ENCODE data around the gene PCNT.

PCNT gene

DNA sequence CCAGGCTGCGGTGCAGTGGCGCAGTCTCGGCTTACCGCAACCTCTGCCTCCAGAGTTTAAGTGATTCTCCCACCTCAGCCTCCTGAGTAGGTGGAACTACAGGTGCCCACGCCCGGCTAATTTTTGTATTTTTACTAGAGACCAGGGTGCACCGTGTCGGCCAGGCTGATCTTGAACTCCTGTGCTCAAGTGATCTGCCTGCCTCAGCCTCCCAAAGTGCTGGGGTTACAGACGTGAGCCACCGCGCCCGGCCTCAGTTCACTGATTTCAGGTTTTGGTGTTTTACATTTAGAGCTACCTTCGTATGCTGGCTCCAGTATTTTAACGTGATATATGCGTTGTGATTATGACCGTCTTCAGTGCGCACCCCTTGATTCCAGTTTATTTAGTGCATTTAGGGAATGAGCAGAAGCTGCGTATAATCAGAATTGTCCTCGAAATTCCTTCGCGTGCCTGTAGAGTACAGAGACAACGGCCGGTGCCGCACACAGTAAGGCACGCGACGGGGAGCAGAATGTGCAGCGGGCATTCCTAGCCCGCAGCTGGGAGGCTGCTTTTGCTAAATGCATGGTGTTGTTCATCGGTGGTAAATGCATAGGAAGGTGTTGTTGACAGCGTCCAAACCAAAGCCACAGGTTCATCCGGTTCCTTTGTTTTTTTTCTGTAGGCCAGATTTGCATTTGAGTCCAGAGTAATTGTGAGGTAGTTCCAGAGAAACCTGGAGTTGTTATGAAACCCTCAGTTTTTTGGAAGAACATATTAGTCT is 85.9 kb downstream of the PCNT start:
- DNase-seq: no peak

DNA sequence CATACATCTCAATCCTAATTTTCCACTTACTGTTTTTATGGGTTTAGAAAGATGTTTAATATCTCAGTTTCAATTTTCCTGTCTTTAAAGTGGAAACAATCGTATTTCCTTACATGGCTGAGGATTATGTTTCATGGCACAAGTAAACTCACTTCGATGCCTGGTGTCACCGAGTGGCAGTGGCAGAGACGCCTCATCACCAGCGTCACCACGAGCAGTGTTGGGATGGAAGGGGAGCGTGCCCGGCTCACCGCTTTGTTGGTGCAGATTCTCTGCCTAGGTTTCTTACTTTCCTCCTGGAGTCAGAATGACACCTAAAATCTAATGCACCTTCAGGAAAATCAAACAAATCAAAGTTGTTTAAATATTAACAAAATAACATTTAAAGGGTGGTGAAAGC is 86.6 kb downstream of the PCNT start:
- DNase-seq: no peak

DNA sequence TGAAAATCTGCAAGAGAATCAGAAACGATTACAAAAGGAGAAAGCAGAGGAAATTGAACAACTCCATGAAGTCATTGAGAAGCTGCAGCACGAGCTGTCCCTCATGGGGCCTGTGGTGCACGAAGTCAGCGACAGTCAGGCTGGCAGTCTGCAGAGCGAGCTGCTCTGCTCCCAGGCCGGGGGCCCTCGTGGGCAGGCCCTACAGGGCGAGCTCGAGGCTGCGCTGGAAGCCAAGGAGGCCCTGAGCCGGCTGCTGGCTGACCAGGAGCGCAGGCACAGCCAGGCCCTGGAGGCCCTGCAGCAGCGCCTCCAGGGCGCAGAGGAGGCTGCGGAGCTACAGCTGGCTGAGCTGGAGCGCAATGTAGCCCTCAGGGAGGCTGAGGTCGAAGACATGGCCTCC is 87.3 kb downstream of the PCNT start:
- DNase-seq: no peak

DNA sequence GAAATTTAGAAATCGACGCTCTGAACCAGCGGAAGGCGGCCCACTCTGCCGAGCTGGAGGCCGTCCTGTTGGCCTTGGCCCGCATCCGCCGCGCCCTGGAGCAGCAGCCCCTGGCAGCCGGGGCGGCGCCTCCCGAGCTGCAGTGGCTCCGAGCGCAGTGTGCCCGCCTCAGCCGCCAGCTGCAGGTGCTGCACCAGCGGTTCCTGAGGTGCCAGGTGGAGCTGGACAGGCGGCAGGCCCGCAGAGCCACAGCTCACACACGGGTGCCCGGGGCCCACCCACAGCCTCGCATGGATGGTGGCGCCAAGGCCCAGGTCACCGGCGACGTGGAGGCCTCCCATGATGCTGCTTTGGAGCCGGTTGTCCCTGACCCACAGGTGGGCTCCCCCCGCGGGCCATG is 87.7 kb downstream of the PCNT start:
- DNase-seq: no peak

DNA sequence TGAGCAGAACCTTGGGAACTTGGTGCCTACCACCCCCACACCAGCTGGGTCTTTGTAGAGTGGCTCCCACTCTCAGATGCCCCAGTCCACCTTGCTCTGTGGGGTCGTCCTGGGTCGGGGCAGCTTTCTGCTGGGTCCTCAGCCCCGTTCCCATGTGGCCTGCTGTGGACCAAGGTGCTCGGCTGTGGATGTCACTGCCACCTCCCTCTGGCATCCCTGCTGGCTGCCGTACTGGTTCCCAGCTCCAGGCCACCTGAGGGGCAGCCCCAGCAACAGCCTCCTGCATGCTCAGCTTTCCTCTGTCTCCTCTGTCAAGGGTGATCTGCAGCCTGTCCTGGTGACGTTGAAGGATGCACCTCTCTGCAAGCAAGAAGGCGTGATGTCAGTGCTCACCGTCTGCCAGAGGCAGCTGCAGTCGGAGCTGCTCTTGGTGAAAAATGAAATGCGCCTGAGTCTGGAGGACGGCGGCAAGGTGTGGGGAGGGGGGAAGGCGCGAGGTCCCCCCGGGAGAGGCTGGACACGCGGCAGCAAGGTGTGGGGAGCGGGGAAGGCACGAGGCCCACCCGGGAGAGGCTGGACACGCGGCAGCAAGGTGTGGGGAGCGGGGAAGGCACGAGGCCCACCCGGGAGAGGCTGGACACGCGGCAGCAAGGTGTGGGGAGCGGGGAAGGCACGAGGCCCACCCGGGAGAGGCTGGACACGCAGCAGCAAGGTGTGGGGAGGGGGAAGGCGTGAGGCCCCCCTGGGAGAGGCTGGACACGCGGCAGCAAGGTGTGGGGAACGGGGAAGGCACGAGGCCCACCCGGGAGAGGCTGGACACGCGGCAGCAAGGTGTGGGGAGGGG is 88.8 kb downstream of the PCNT start:
- no peak for DNase-seq

DNA sequence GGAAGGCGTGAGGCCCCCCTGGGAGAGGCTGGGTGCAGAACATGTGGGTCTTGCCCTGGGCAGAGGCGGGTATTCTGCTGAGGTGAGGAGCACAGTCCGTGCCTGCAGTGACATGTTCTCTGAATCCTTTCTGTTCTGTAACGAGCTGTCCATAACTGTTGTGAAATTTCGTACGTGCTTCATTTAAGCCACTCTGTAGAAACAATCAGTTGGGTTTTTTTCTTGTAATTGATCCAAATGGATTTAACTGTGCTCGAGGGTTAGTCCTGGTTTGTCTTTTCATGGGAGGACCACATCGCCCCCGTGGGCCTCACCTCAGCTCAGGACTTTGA is 89.4 kb downstream of the PCNT start:
- DNase-seq: no peak

DNA sequence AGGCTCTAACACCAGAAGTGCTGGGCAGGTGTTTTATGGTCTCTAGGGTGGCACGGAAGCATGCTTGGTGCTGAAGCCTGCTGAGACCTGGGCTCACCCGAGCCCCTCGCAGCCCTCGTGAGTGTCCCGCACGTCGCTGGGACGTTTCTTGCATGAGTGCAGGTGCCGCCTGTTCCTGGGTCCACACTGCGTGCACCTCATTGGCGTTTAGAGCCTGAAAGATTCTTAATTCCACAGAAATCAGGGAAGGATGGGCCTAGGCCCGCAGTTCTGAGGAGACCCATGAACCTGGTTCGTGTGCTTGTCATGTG is 91.0 kb downstream of the PCNT start:
- DNase-seq: no peak

DNA sequence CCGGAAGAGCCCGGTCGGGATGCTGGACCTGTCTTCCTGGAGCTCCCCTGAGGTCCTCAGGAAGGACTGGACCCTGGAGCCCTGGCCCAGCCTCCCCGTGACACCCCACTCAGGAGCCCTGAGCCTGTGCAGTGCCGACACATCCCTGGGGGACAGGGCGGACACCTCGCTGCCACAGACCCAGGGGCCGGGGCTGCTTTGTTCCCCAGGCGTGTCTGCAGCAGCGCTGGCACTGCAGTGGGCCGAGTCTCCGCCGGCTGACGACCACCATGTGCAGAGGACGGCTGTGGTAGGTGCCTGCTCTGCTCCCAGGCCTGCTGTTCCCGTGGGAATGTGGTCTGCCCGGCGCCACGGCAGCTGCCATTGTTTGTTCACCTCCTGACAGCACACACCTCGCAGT is 92.6 kb downstream of the PCNT start:
- DNase-seq: no peak

DNA sequence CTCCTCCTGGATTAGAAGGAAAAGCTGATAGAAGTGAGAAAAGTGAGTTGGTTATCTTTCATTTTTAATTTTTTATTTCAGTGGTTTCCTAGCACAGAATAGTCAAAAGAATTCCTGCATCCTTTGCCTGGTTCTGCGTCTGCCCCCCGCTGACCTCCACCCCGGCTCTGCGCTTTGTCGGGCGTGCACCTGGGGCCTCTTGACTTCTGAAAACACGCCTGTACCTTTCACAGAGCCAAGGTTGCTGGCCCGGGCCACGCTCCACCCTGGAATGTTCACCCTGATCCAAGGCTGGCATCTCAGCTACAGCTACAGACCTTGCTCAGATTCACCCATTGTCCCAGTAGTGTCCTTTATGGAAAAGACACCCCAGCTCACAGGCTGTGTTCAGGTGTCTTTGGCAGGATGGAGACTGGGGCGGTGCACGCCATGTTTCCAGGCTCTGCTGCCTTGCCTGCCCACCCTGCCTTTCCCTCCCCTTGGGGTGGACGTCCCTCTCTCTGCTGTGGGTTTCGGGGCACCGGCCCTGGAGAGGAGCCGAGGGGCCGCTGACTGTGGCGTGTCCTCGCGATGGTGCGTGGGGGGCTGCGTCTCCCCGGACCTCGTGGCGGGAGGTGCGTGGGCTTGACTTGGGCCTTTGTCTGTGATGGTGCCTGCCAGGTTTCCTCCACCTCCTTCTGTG is 94.5 kb downstream of the PCNT start:
- DNase-seq: no peak

DNA sequence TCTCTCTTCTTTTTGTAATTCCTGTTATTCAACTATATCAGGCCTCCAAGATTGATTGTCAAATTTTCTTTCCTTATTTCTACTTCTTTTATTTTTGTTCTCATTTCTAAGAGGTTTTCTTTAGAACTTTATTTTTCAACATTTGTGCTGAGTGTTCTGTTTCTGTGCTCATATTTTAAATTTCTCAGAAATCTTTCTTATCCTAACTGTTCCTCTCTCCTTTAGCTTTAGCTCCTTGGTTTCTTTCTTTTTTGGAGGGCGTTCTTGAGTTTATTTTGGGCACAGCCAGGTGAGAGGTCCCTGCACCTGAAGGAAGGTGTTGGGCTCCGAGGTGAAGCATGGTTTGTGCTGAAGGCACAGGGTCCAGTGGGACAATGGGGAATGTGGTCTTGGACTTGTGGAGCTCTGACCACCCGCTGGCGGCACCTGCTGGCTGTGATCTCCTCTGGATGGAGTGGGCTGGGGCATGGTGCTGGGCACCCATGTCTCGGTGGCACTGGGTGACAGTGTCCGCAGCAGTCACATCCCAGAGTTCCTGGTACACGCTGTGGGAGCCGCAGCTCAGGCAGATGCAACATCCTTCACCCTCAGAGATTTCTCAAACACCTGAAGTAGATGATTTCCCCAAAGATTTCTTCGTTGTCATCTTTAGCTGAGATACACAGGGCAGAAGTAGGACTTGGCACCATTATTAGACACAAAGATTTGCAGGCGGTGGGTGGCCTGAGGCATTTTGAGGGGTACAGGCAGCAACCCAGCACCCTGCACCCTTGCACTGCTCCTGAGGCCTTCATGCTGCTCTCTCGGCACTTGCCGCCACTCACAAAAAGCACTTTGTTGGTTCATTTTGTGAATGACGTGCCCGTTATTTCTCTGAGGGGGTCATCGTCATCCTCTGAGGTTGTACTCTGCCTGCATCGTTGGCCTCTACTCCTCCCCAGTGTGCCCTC is 96.6 kb downstream of the PCNT start:
- no peak for DNase-seq

DNA sequence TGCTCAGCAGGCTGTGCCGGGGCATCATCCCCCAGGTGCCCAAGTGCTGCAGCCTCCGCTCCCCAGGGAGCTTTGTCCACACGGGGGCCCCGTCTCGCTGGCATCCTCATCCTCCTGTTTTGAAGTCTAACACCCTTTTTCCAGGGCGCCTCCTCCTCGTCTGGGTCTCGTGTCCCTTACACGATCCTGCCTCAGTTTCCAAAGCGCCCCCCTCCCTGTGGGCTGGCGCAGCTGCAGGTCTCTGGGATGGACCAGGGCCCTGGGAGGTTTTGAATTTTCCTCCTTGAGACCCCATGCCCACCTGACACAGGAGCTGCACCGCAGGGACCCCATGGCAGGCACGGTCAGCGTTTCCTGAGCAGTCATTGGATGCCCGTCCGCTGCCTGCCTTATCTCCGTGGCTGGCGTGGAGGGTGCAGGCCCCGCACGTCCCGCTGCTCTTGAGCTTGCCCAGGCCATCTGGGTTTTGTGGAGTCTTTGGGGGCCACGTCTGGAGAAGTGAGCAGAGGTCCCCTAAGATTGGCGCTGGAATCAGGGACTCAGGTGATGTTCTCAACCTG is 97.3 kb downstream of the PCNT start:
- DNase-seq: no peak

DNA sequence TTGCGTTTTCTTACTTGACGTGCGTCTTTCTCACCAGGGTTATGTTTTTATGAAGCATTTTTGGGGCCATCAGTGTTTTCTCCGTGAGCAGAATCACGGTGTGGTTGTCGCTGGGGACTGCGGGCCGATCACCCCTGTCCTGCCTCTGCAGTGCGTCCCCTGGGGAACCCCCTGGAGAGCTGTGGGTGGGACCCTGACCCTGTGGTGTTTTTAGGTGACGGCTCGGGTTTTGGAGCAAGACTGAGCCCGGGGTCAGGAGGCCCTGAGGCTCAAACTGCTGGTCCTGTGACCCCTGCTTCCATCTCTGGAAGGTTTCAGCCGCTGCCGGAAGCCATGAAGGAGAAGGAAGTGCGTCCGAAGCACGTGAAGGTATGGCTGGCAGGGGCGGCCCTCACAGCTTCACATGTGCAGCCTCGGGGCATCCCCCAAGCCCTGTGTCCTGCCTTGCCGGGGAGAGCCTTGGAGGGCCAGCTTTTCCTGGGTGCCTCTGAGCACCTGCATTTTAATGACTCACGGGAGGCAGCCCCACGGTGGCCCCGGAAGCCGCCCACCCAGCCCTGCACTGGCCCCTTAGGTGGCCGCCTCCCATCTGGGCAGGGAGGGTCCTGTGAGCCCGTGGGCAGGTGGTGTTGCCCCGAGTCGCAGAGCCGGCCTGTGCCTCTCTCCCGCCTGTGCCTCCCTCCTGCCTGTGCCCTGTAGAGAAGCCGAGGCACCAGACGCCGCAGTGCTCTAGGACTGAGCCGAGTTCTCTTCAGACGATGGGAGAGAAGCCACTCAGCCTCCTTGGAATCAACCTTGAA is 98.0 kb downstream of the PCNT start:
- no peak for DNase-seq

DNA sequence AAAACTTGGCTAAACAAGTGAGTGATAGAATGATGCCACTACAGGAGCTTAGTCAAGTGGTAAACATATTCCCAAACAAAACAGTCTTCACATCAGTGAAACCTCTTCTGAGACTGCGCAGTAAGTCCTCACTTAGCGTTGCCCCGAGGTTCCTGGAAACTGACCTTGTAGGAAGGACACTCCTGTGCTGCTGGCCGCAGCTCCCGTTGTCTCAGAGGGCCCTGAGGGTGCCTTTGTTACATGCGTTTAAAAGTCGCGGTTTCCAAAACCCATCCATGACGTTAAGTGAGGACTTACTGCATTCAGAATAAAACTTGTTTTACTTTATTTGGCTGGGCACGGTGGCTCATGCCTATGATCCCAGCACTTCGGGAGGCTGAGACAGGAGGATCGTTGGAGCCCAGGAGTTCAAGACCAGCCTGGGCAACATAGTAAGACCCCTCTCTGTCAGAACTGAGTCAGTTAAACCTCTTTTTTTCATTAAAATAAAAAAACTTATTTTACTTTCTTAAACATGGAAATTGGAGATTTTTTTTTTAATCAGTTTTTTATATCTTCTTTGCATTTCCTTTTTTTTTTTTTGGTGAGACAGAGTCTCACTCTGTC is 98.8 kb downstream of the PCNT start:
- DNase-seq: no peak

DNA sequence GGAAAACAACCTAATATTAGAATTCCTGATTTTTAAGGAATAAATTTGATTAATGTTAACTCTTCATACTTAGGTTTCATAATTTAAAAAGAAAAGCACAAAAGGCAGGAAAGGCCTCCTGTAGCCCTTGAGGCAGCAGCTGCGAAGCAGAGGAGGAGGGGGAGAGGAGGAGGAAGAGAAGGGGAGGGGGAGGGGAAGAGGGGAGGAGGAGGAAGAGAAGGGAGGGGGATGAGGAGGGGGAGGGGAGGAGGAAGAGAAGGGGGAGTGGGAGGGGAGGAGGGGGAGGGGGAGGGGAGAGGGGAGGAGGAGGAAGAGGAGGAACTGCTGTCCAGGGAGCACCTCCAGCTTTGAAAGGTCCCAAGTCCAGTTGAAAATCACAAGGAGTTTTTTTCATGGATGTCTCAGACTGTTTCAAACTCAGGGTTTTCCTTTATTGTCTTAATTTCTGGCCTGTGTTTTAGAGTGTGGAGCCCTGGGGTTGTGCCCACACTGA is 99.6 kb downstream of the PCNT start:
- DNase-seq: no peak

DNA sequence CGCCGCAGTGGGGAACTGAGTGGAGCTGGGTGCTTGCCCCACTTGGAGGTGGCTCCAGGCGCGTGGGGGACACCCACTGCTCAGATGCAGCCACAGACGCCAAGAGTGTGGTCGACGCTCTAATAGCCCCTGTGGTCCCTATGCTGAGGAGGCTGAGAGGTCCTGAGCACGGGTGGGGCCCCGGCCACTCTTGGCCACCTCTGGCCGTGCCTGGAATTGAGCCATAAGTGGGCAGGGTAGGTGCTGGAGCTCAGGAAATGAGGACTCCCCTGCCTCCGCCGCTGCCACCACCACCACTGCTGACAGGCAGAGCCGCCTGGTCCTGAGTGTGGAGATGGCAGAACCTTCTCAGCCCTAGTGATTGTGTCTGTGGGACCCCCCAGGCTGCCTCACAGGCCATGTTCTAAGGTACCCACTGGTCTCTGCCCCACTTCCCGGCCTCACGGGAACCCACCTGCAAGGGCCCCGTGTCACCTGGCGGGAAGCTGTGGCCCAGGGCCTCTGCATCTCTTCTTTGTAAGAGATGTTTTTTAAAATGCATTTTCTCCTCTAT is 100.2 kb downstream of the PCNT start:
- no peak for DNase-seq

DNA sequence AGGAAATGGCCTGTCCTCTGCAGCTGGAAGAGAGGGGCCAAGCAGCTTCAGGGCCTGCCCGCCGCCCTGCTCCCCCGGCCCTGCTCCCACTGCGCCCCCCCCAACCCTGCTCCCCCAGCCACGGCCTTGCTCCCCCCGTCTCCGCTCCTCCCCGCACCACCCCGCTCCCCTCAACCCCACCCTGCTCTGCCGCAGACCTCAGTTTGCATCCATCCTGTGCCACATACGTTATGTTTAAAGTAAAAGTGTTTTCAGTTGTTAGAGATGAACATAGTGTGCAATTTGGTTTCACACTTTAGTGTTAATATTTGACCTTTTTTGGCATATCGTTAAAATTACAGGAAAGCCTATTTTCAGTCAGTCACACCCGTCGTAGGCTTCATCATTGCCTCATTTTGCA is 100.7 kb downstream of the PCNT start:
- DNase-seq: no peak

DNA sequence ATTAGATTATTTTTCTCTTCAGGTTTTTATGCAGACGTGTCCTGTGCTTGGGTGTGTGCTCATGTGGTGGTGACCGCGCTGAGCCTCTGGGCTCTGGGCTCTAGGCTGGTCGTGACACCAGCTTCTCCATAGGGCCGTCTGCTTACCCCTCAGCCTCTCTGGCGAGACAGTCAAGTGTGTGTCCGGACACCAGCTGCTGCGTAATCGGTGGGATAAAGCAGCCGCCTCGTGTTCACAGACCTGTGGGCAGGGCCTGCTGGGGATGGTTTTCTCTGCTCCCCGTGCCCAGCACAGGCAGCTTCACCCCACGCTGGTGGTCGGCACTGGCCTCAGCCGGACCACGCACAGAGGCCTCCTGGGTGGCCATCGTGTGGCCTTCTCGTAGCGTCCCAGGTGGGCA is 101.1 kb downstream of the PCNT start:
- DNase-seq: no peak

DNA sequence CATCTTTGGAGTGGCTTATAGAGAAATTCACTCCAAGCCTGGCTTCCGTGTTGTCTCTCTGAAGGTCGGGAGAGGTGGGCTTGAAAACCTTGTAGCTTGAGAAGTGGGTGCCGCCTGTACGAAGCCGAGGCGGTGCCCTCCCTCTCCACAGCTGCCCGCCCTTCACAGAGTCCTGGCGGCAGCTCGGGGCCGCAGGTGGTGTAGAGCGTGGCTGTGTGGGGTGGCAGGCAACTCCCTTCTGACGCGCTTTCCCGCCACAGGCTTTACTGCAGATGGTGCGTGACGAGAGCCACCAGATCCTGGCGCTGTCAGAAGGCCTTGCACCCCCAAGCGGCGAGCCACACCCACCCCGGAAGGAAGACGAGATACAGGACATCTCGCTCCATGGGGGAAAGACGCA is 101.6 kb downstream of the PCNT start:
- DNase-seq: peak; percentile 32

DNA sequence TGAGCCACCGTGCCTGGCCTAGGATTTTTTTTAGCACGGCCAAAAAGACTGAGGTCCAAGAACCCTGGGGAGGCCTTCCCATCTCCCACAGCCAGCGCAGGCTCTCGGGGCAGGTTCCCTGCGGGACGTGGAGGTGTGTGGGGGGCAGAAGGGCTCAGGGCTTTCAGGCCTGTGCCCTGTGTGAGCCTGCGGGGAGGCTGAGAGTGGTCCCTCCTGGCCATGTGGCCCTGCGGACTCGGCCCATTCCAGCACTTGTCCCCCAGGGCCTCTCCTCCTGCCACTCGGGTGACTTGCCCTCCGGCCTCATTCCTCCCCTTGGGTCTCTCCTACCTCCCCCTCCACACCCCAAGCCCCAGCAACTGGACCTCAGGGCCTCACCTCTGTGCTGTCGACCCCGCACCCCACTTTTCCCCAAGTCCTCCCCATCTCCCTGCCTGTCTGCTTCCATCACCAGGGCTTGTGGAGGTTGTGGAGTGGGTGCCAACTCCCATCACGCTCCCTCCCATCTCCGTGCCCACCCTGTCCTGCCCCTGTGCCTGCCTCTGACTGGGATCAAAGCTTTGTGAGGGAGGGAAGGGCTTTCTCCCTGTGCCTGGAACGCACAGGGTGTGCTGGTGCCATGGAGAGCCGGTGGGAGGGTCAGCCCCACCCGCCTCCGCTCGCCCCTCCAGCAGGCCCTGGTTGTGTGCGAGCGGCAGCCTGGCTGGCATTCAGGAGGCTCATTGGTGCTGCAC is 102.5 kb downstream of the PCNT start:
- no peak for DNase-seq

DNA sequence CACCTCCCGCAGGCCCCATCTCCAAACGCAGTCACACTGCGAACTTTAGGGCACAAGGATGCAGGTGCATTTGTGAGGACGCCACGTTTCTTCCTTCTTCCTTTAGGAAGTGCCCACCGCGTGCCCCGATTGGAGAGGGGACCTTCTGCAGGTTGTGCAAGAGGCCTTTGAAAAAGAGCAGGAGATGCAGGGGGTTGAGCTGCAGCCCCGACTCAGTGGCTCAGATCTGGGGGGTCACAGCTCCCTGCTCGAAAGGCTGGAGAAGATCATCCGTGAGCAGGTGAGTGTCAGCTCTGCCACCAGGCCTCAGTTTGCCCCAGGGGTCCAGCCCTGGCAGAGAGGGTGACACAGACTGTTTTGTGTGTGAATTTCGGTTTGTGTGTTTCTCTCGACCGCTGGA is 103.6 kb downstream of the PCNT start:
- no peak for DNase-seq
